Measurements from ENCODE around the gene ELOVL1.

GRCh38 chr1:43313771-43314170, 54.0 kb downstream of the ELOVL1 start:
- TF ChIP-seq CTCF (conservative IDR thresholded peaks at IDR 0.05) (no peak), ZFX (IDR thresholded peaks at IDR 0.05) (no peak)

Measured in C4-2B (cell line).